Mammary epithelial cell (primary cell): ENCODE data around the gene ACTR3C.

ENCODE experiments used
- CTCF ChIP-seq, 2 donors: IDR thresholded peaks in 1 of 2; conservative IDR thresholded peaks in 1 of 2; 2 replicates each; pipeline ENCODE4 v1.5.1; 2011 to 2012; ENCODE audit warnings: inconsistent platforms in 2 of 2, low read length in 2 of 2, mild to moderate bottlenecking in 2 of 2, control low read depth in 1 of 2, low read depth in 1 of 2; ENCODE audit not compliant: insufficient read depth in 1 of 2; ENCODE audit errors: extremely low read depth in 1 of 2
- EZH2 ChIP-seq: IDR thresholded peaks from 2 replicates; pipeline ENCODE4 v1.6.1; 2012; ENCODE audit warnings: low read length, inconsistent platforms, borderline replicate concordance

GRCh38 chr7:150325901-150326300, 2.6 kb upstream of the ACTR3C start:
- TF ChIP-seq CTCF (conservative IDR thresholded peaks at IDR 0.05 in 1 of 2, IDR thresholded peaks at IDR 0.05 in 1 of 2; ENCODE audit: extremely low read depth in 1 of 2, insufficient read depth in 1 of 2, low read depth in 1 of 2, low read length in 2 of 2), result no peak
- no peak for TF ChIP-seq EZH2
